Measurements from ENCODE around the gene EXOC2.

EXOC2 gene

DNA sequence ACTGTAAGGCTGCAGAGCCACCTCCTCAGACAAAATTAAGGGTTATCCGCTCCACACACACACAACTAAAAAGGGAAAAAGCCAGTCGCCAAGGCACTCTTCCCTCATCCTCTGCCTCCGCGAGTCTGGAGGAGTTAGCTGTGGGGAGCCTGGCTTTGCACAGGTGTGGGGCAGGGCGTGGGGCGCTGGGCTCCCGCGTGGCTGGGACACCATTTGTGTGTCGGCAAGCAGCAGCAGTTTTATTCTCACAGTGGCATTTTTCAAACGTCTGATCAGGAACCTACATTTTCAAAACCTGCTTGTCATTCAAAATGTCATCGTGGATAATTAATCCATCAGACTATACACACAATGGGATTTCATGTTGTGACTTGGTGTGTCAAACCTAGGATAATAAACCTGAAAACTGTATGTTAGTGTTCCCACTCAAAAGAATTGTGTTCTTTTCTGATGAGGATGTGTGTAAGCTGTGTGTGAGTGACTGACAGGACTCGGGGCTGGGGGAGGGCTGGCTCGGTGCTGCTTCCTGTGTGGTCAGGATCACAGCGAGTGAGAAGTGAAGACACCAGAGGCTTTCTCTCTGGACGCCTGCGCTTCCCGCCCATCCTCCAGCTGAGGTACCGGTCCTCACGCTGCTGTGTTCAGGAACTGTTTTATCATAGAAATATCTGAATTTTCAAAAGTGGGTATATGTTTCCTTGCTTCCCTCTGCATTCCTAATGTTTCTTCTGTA, 218.3 kb downstream of the EXOC2 start:
- in situ Hi-C loops (cut with MboI; ENCODE audit: low sequenced_read_pairs), result no loop called here

DNA sequence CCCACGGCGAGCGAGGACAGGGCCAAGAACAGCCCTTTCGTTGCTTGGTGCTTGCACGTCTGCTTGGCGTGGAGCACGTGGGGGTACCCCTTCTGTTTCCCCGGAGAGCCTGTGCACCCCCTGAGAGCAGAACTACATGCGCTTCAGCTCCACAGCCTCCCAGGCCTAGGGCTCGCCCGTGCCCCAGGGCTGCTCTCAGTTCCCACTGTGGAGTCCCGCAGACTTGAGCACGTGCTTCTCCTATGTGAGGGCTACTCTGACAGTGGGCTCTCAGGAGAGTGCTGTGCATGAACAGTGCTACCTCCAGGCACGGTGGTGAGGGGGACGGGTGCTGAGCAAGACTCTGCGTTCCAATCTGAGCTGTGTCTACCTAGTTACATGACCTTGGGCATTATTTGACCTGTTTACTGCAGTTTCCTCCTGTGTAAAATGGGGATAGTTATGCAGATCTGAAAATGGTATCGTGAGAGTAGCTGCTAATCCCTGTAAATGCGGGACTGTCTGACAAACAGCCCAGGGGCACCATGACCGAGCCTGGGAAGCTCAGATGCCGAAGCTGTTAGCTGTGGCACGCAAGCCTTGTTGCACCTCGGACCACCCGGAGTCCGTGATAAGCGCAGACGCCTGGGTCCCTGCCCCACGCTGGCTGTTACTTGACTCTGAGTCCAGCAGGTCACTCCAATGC, 219.0 kb downstream of the EXOC2 start:
- in situ Hi-C loops (cut with MboI; ENCODE audit: low sequenced_read_pairs), result no loop called here

DNA sequence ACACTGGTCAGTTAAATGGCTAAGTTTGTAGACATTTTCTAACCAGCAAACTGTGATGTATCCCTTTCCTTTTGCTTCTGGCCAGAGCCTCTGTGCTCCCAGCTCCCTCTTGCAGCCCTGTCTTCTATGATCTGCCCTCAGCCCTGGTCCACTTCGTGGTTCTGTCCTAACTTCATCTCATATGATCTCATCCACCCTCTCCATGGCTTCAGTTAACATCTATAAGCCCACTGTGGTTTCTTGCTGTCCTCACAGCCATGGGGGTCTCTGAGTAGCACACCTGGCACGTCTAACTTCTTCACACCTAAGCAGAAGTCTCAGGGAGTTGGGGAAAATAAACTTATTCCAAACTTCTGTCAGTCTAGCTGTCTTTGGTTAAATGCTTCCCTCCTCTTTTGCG, 219.6 kb downstream of the EXOC2 start:
- in situ Hi-C loops (cut with MboI; ENCODE audit: low sequenced_read_pairs), result no loop called here

DNA sequence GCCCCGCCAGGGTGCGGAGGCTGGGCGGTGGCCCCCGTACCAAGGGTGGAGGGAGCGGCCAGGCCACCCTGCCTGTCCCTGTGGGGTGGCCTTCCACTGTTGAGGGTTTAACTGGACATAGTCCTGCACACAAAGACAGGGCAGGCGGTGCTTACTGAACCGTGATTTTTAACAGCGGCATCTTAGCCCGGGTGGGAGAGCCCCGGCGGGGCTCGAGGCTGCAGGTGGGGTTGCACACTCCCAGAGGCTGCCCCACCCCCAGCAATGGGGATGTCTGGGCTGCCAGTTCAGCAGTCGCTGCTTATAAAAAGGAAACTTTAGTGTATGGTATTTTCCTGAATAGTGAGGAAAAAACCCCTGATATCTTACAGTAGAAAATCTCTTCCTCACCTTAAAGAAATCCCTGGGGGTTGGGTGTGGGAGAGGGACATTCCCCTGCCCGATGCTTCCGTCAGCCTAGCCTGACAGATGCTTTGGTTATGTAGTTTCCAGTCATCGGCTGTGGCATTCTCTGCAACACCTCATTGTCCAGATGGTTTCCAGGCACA, 222.0 kb downstream of the EXOC2 start:
- in situ Hi-C loops (cut with MboI; ENCODE audit: low sequenced_read_pairs), result no loop called here

DNA sequence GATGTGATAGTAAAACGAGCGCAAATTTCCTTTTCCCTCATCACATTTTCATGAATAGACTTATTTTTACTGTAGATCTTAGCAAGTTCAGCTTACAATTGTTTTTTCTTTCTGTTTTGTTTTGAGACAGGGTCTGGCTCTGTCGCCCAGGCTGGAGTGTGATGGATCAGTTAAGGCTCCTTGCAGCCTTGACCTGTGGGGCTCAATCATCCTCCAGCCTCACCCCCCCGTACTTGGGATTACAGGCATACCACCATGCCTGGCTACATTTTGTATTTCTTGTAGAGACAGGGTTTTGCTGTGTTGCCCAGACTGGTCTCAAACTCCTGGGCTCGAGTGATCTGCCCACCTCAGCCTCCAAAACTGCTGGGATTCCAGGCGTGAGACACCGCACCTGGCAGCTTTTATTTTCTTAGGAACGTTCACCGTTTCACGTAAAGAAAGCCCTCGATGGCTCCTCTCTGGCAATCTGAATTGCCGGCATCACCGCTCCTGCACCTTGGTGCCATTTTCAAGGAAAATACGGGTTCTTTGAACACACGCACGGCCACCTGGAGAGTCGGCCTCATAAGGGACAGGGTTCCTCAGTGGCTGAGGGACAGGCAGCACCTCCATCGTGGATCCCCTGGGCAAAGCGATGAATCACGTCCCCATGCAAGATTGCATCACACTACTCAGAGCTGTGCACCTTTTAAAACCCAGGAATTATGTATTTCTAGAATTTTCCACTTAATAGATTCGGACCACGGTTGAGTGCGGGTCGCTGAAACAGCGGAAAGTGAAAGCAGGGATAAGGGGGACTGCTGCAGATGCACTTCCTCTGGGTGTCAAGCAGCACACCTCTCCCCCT, 222.7 kb downstream of the EXOC2 start:
- in situ Hi-C loops (cut with MboI; ENCODE audit: low sequenced_read_pairs), result no loop called here

DNA sequence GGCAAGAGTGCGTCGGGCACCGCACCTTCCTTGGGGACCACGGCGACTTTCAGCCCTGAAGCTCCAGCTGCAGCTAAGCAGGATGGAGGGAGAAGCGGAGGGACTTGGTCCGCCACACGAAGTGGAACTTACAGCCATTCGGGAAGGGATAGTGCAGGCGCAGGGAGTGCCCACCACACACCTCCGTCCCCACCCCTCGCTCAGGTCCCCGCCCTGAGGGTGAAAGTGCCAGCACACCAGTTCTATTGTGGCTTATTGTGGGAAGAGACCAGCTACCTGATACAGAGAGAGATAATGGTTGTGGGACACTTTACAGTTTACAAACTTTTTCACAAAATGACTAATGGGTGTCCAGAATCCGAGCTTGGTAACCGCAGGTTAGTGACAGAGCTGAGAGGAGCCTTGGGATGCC, 225.3 kb downstream of the EXOC2 start:
- in situ Hi-C loops (cut with MboI; ENCODE audit: low sequenced_read_pairs), result no loop called here

DNA sequence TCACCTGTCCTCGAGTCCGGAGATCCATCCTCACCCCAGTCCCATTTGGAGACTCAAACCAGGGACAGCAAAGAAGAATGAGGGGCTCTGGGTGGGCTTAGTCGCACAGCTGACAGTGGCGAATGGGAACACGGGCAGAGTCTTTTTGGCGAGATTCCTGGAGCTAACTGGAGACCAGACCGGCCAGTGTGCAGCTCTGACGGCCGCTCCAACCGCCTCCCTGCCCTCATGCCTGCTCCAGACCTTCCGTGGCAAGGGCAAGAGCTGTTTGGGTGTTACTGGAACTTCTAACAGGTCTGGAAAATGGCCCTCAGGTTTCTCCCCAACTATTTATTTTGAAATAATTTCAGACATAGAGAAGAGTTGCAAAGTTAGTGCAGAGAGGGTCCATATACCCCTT, 225.8 kb downstream of the EXOC2 start:
- in situ Hi-C loops (cut with MboI; ENCODE audit: low sequenced_read_pairs), result no loop called here

DNA sequence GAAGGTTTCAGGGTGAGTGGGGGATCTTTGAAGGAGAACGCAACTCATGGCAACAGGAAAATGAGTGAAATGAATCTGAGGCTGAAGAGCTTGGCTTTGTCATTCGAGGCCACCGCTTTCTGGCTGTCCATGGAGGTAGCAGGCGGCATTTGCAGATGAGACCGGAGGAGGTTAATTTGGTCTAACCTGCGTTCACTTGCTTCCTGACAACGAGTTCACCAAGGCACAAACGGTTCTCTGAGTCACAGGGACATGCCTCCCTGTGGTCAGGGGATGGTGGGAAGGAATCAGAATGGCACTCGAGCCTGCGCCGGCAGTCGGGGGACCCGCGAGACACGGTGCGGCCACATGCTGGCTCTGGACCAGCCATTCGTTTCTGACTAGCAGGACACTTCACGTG, 226.4 kb downstream of the EXOC2 start:
- in situ Hi-C loops (cut with MboI; ENCODE audit: low sequenced_read_pairs), result no loop called here

DNA sequence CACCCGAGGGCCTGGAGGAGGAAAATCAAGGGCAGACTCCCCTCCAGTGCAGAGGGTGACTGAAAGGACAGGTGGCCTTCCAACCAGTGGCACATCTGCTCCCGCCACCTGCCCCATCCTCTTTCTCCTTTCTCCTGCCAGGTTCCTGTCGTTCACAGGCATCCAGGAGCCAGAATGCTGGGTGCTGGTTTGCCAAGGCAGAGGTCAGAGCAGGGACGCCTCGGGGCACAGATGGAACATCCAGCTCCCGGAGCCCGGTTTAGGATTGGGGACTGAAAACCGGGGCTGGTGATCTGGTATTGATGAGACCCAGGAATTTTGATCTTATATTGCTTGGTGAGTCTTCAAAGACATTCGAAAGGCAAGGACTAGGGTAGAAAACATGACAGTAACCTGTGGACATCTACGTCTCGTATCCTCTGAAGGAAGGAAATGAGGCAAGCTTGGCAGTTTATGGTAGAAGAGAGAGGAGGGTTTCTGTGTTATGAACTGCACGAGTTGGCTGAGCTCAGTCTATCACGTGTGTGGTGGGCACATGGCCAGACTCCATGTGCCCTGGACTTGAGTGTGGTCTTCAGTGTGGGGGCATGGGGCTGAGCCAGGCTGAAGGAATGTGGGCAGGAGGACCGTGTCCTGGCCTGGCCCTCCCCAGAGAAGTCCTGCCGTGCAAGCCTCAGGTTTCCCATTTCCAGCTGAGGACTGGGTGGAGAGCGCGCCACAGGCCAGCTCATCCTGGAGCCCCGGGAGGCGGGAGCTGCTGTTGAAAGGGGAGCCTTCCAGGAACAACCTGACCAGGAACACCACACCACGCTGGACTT, 227.2 kb downstream of the EXOC2 start:
- in situ Hi-C loops (cut with MboI; ENCODE audit: low sequenced_read_pairs), result no loop called here

DNA sequence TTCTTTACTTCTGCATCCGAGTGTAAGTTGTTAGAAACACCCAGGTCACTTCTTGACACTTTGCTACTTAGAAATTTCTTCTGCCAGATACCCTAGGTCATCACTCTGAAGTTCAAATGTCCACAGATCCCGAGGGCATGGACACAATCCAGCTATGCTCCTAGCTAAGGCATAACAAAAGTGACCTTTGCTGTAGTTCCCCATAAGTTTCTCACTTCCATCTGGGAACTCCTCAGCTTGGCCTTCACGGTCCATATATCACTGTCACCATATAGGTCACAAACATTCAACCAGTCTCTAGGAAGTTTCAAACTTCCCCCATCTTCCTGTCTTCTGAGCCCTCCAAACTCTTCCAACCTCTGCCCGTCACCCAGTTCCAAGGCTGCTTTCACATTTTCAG, 236.1 kb downstream of the EXOC2 start:
- in situ Hi-C loops (cut with MboI; ENCODE audit: low sequenced_read_pairs), result no loop called here

DNA sequence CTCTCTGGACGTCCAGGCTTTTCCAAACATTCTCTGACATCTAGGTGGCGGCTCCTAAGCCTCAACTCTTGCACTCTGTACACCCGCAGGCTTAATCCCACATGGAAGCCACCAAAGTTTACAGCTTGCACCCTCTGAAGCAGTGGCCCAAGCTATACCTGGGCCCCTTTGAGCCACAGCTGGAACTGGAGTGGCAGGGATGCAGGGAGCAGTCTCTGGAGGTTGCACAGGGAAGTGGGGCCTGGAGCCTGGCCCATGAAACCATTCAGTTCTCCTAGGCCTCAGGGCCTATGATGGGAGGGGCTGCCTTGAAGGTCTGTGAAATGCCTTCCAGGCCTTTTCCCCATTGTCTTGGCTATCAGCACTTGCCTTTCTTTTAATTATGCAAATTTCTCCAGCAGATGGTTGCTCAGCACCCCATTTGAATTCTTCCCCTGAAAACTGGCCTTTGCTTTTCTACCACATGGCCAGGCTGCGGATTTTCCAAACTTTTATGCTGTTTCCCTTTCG, 236.5 kb downstream of the EXOC2 start:
- in situ Hi-C loops (cut with MboI; ENCODE audit: low sequenced_read_pairs), result no loop called here

DNA sequence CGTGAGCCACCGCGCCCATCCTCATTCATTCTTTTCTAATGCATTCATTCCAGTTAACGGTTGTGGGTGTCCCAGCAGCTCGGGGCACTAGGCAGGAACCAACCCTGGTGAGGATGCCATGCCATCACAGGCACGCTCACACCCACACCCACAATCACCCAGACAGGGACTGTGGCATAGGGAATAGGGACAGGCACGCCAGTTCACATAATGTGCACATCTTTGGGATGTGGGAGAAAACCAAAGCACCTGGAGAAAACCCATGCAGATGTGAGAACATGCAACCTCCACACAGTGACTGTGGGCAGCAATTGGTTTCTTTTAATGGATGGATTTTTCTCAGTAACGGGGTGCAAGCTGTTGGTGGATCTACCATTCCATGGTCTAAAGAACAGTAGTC, 237.1 kb downstream of the EXOC2 start:
- in situ Hi-C loops (cut with MboI; ENCODE audit: low sequenced_read_pairs), result no loop called here

DNA sequence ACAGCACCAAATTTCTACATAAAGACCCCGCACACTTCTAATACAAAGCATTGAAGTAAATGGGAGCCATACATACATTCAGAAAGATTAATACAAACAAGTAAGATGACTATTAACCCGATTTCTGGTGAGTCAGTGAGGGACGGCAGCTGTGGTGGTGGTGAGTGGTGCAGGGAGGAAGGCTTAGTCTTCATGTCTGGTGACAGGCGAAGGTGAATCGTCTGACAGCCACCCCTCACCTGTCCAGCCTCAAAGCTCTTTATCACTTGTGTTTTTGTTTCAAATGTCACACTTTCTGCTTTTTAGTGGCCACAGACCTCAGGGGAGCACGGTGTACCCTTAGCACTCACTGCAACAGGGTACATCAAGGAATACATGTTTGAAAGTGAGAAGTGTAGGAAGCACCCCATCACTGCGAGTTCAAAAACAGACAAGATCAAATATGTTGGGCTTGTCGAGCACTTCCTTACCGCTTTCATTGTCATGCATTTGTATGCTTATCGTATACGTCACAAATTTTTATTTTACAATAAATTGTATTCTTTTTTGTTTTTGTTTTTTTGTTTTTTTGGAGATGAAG, 237.8 kb downstream of the EXOC2 start:
- in situ Hi-C loops (cut with MboI; ENCODE audit: low sequenced_read_pairs), result no loop called here

DNA sequence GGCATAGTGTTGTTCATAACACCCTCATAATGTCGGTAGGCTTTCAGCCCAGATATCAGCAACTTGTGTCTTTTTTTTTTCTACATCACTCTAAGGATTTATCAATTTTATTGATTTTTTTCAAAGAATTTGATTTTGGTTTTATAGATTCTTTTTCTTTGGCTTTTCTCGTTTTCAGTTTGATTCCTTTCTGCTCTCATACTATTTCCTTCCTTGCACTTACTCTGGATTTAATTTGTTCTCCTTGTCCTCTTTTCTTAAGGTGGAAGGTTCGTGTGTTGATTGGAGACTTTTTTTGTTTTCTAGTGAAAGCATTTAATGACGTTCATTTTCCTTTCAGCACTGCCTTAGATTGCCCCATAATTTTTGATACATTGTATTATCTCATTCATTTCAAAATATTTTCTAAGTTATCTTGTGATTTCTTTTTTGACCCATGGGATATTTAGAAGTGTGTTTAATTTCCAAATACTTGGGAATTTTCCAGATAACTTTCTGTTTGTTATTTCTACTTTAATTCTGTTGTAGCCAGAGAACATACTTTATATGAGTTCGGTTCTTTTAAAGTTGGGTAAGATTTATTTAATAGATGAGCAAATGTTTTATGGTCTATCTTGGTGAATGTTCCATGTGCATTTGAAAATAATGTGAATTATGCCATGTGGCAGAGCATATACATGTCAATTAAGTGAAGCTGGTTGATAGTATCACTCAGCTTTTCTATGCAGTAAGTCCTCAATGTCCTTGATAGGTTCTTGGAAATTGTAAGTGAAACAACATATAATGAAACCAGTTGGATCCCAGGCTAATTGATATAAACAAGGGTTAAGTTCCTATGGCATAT, 238.6 kb downstream of the EXOC2 start:
- in situ Hi-C loops (cut with MboI; ENCODE audit: low sequenced_read_pairs), result no loop called here

DNA sequence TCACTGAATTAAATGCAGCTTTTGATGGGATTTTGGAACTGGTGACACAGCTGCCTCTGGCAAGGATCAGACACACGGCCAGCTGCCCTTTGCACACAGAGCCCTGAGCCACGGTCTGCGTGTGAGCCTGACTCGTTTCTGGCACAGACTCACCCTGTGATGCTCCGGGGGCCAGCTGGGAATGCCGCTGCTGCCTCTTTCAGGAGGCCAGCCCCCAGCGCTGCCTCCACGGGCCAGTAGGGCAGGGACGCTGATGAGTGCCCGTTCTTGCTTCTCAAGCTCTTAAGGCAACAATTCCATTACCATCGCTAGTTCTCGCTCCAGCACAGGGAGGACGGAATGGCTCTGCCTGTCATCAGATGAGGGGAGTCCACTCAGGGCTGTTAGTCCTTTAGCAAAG, 239.8 kb downstream of the EXOC2 start:
- in situ Hi-C loops (cut with MboI; ENCODE audit: low sequenced_read_pairs), result no loop called here

DNA sequence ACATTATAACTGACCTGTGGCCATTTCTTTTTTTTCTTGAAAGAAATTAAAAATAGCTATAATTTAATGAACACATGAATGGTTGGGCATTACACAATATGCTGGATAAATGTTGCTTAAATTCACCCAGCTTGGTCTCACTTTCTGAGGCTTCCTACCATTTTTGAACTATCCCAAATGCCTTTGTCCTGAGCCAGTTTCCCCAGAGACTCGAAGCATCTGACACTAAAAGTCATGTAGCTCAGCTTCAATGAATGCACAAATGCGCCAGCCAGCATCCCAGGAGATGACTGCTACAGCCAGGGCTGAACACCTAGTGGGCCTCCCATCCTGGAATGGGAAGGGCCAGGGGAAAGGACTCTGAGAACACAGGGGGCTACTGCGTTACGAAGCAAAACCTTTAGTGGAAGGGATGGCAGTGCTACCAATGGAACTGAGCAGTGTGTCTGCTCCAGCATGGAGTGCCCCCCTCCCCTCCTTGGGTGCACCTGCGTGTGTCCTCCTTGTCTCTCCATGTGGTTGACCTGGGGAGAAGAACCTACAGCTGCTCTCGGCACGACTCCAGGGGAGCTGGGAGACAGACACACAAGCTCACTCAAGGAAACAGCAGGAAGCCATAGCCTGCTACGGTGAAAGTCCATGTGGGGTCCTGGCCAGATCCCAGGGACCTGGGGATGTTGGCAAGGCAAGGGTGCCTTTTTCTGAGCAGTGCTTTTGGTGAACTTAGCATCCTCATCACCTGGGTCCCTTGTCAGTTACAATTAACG, 240.5 kb downstream of the EXOC2 start:
- in situ Hi-C loops (cut with MboI; ENCODE audit: low sequenced_read_pairs), result no loop called here

DNA sequence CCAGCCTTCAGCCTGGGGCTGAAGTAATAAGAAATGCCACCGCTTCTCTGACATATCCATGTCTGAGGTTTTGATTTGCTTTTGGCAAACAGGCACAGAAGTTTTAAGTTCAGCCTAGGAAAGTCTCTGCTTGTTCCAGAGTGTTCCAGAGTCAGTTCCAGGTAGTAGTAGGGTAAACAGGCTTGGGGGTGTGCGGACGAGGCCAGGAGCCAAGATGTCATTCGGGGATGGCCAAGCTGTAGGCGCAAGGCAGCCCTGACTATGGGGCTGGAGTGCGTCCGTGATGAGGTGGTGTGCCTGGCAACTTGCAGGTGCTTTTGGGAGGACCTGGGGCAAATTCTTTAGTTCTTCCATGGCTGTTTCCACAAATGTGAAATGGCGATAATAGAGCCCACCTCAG, 241.1 kb downstream of the EXOC2 start:
- in situ Hi-C loops (cut with MboI; ENCODE audit: low sequenced_read_pairs), result no loop called here

DNA sequence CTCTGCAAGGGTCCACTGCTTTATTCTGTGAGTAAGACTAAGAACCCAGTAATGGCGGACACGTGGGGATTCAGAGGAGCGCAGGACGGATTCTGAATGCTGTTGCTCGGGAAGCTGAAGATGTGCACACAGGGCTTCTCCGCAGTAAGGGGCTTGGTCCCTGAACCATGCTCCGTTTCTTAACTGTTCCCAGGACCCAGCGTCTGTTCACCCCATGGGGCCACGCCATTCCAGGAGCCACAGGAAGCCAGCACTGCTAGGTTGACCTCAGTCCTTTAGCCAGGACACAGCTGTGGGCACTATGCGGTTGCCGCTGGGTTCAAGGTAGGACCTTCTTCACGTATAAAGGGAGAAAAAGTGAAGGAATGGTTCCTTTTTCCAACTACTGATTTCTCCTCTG, 241.6 kb downstream of the EXOC2 start:
- in situ Hi-C loops (cut with MboI; ENCODE audit: low sequenced_read_pairs), result no loop called here
